GM19397 (cell line): ENCODE measurements around the gene BBOX1.
"Not testable (repeated sequence)": the region's sequence is repeated elsewhere in the genome, so short reads cannot be mapped to it uniquely, and the experiment has no call there.

Experiments
- ATAC-seq: cut with Tn5 transposase; IDR thresholded peaks from one replicate; pipeline ENCODE4 v1.9.1; 2021; ENCODE audit warnings: mild to moderate bottlenecking, moderate library complexity; ENCODE audit not compliant: unreplicated experiment

BBOX1 gene

GRCh38 chr11:27174672-27175210 is 134.1 kb downstream of the BBOX1 start:
- ATAC-seq: no peak

GRCh38 chr11:27175562-27175961 is 134.9 kb downstream of the BBOX1 start:
- not testable (repeated sequence) for ATAC-seq
